Measurements from ENCODE around the gene TYW1.
"Not testable (repeated sequence)": the region's sequence is repeated elsewhere in the genome, so short reads cannot be mapped to it uniquely, and the experiment has no call there.

DNA sequence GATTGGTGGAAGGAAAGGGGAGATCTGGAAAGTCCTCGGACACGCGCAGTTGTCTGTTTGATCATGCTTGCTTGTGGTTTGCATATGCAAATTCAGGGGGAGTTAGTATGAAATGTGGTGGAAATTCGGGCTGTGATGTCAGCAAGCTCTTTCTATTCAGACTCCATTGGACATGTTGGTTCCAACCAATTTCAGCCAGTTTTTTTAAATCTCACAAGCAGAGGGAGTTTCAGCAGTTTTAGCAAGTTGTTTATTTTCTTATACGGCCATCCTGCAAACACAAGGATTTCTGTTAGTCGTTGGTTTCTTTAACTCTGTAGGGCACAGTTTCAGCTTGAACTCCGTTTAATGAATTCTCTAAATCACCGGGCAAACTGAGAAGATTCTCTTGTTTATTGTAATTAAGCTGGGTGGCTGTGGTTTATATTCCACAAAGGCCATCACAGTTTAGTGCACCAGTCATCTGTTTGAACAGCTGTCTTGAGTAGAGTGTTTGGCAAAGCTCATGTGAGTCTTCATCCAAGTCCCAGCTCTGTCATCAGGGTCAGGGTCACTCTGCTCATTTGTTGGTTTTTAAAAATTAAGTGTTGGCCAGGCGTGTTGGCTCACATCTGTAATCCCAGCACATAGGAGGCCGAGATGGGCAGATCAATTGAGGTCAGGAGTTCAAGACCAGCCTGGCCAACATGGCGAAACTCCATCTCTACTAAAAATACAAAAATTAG, 196.4 kb downstream of the TYW1 start:
- TF ChIP-seq, protein P1, sequence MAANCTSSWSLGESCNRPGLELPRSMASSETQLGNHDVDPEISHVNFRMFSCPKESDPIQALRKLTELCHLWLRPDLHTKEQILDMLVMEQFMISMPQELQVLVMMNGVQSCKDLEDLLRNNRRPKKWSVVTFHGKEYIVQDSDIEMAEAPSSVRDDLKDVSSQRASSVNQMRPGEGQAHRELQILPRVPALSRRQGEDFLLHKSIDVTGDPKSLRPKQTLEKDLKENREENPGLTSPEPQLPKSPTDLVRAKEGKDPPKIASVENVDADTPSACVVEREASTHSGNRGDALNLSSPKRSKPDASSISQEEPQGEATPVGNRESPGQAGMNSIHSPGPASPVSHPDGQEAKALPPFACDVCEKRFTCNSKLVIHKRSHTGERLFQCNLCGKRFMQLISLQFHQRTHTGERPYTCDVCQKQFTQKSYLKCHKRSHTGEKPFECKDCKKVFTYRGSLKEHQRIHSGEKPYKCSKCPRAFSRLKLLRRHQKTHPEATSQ (tag by site-specific recombination; IDR thresholded peaks at IDR 0.05) = not testable (repeated sequence)
- TF ChIP-seq, protein P2, sequence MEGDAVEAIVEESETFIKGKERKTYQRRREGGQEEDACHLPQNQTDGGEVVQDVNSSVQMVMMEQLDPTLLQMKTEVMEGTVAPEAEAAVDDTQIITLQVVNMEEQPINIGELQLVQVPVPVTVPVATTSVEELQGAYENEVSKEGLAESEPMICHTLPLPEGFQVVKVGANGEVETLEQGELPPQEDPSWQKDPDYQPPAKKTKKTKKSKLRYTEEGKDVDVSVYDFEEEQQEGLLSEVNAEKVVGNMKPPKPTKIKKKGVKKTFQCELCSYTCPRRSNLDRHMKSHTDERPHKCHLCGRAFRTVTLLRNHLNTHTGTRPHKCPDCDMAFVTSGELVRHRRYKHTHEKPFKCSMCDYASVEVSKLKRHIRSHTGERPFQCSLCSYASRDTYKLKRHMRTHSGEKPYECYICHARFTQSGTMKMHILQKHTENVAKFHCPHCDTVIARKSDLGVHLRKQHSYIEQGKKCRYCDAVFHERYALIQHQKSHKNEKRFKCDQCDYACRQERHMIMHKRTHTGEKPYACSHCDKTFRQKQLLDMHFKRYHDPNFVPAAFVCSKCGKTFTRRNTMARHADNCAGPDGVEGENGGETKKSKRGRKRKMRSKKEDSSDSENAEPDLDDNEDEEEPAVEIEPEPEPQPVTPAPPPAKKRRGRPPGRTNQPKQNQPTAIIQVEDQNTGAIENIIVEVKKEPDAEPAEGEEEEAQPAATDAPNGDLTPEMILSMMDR (tag by site-specific recombination; IDR thresholded peaks at IDR 0.05) = not testable (repeated sequence)
- not testable (repeated sequence) for TF ChIP-seq MZF1 (tag by site-specific recombination; IDR thresholded peaks at IDR 0.05; ENCODE audit: borderline replicate concordance); ZNF133 (tag by site-specific recombination; IDR thresholded peaks at IDR 0.05); ZNF132 (tag by site-specific recombination; IDR thresholded peaks at IDR 0.05; ENCODE audit: borderline replicate concordance); PRDM10 (tag by site-specific recombination; IDR thresholded peaks at IDR 0.05); REST (tag by site-specific recombination; IDR thresholded peaks at IDR 0.05)

All from HEK293 (cell line).